A673 (cell line): ENCODE results near the gene ETNK2.

Experiments
- EZH2 ChIP-seq: fragments of 200-600 bp; sonication (generic); IDR thresholded peaks from 2 replicates; pipeline ENCODE4 v1.6.1; 2017; ENCODE audit warnings: borderline replicate concordance, low read depth, mild to moderate bottlenecking, mixed read lengths, antibody characterized with exemption, low read length; ENCODE audit not compliant: poor library complexity, severe bottlenecking
- TF ChIP-seq, protein P1 (sequence below): fragments of 300-800, 200-600 bp; sonication (generic); conservative IDR thresholded peaks from 2 replicates; pipeline ENCODE4 v1.5.1; 2017; ENCODE audit warnings: low read depth, mild to moderate bottlenecking, antibody characterized with exemption, low read length, moderate library complexity, mixed read lengths

DNA sequence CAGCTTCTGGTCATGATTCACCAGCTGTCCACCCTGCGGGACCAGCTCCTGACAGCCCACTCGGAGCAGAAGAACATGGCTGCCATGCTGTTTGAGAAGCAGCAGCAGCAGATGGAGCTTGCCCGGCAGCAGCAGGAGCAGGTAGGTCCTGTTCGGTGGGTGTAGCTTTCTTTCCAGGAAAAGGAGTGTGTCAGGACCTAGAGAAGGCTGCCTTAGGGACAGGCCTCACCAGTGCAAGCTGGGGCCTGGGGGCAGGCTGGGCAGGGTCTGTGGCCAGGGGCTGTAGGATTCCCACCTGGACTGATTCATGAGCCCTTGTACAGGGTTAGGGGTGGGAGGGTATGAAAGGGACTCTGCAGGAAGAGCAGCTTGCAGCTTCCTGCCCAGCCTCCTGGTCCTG, 35.3 kb downstream of the ETNK2 start:
- no peak for TF ChIP-seq EZH2
- TF ChIP-seq, protein P1, sequence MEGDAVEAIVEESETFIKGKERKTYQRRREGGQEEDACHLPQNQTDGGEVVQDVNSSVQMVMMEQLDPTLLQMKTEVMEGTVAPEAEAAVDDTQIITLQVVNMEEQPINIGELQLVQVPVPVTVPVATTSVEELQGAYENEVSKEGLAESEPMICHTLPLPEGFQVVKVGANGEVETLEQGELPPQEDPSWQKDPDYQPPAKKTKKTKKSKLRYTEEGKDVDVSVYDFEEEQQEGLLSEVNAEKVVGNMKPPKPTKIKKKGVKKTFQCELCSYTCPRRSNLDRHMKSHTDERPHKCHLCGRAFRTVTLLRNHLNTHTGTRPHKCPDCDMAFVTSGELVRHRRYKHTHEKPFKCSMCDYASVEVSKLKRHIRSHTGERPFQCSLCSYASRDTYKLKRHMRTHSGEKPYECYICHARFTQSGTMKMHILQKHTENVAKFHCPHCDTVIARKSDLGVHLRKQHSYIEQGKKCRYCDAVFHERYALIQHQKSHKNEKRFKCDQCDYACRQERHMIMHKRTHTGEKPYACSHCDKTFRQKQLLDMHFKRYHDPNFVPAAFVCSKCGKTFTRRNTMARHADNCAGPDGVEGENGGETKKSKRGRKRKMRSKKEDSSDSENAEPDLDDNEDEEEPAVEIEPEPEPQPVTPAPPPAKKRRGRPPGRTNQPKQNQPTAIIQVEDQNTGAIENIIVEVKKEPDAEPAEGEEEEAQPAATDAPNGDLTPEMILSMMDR, result no peak
